ENCODE measurements around the gene CCDC136.

Gene CCDC136

GRCh38 chr7:128859232-128860157, 67.7 kb downstream of the CCDC136 start:
- in situ Hi-C loops (cut with MboI; ENCODE audit: low sequenced_read_pairs) = no loop called here

GRCh38 chr7:128860158-128861073, 68.6 kb downstream of the CCDC136 start:
- in situ Hi-C loops (cut with MboI; ENCODE audit: low sequenced_read_pairs) = no loop called here

GRCh38 chr7:128861957-128862570, 70.3 kb downstream of the CCDC136 start:
- in situ Hi-C loops (cut with MboI; ENCODE audit: low sequenced_read_pairs) = no loop called here

GRCh38 chr7:128862571-128863432, 71.0 kb downstream of the CCDC136 start, which contains the start of gene ATP6V1F:
ATP6V1F (plus strand) TSS chr7:128862856; CDS start chr7:128862905, 49 bp downstream.
- in situ Hi-C loops (cut with MboI; ENCODE audit: low sequenced_read_pairs) = no loop called here

GRCh38 chr7:128863433-128863989, 71.7 kb downstream of the CCDC136 start:
- in situ Hi-C loops (cut with MboI; ENCODE audit: low sequenced_read_pairs) = no loop called here

- in situ Hi-C loops (cut with MboI; ENCODE audit: low sequenced_read_pairs) = no loop called here
These were observed 73.5 kb downstream of the CCDC136 start for GRCh38 chr7:128865303-128865702.

GRCh38 chr7:128865996-128866877, 74.5 kb downstream of the CCDC136 start:
- in situ Hi-C loops (cut with MboI; ENCODE audit: low sequenced_read_pairs) = no loop called here

GRCh38 chr7:128867241-128867640, 75.5 kb downstream of the CCDC136 start:
- in situ Hi-C loops (cut with MboI; ENCODE audit: low sequenced_read_pairs) = no loop called here

GRCh38 chr7:128867842-128868623, 76.3 kb downstream of the CCDC136 start:
- in situ Hi-C loops (cut with MboI; ENCODE audit: low sequenced_read_pairs) = no loop called here

- in situ Hi-C loops (cut with MboI; ENCODE audit: low sequenced_read_pairs) = no loop called here
These were observed 76.9 kb downstream of the CCDC136 start for GRCh38 chr7:128868624-128869137.

- in situ Hi-C loops (cut with MboI; ENCODE audit: low sequenced_read_pairs) = no loop called here
These were observed 77.6 kb downstream of the CCDC136 start for GRCh38 chr7:128869138-128869943.

- in situ Hi-C loops (cut with MboI; ENCODE audit: low sequenced_read_pairs) = no loop called here
These were observed 78.1 kb downstream of the CCDC136 start for GRCh38 chr7:128869944-128870285.

- in situ Hi-C loops (cut with MboI; ENCODE audit: low sequenced_read_pairs) = no loop called here
These were observed 79.3 kb downstream of the CCDC136 start for GRCh38 chr7:128871050-128871449.

Data from HL-60/S4 (cell line).